ENCODE data around the gene TMEM229A.
"Not testable (repeated sequence)": the region's sequence is repeated elsewhere in the genome, so short reads cannot be mapped to it uniquely, and the experiment has no call there.

DNA sequence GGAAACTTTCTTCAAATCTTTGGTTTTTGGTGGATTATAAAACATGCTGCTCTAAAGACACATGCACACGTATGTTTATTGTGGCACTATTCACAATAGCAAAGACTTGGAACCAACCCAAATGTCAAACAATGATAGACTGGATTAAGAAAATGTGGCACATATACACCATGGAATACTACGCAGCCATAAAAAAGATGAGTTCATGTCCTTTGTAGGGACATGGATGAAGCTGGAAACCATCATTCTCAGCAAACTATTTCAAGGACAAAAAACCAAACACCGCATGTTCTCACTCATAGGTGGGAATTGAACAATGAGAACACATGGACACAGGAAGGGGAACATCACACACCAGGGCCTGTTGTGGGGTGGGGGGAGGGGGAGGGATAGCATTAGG is 8.5 kb downstream of the TMEM229A start:
- TF ChIP-seq ZNF274 (IDR thresholded peaks at IDR 0.05; ENCODE audit: low read depth, low read length); SUZ12 (IDR thresholded peaks at IDR 0.05; ENCODE audit: extremely low read depth, insufficient read depth, insufficient read length); YY1 (IDR thresholded peaks at IDR 0.05; ENCODE audit: insufficient read depth, insufficient read length): not testable (repeated sequence)
